ENCODE results near the gene SEC63. TPM values are rescaled to one million over a fixed set of nuclear protein-coding genes. Genes with fewer than 3 reads are reported as not detected.

The SEC63 gene
- total RNA-seq, 1 experiment from 2014 or later = 97.6 TPM

DNA sequence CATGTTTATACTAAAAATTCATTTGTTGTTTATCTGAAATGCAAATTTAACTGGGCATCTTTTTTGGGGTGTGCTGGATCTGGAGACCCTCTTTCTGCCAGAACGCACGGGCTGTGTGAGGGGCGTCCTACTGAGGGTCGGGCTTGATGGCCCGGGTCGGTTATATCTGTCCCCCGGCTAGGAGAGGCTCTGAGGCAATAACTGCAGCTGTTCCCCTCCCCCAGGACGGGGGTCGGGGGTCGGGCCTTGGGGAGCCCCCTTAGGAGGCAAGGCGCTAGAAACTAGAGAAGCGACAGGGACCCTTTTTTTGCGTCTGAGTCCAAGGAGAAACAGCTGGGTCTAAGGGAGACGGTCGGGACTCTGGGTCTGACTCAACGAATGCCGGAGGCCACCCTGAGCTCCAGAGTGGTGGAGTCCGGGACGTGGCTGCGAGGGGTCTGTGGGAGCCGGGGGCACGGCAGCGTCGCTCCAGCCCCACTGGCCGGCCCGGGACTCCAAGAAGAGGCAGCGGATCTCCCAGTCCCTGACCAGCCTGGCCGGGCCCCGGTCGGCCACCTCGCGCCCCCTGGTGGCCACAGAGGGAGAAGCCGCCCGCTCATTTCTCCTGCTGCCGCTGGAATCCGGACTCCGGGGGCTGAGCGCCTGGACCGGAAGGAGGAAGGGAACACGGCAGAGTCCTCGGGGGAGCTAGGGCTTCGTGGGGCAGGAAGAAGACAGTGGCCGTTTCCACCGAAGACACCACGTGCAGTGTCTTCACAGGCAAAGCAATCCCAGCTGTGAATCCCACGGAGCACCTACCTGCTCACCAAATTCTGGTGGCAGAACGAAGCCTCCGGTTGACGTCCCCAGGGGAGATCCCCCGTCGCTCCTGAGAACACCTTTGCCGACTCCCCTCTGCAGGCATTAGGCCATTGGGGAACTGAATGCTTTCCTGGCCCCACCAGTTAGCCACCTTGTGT lies 109.9 kb downstream of the SEC63 start (continued):
- TF ChIP-seq GRHL2 (CRISPR knock-in tag; IDR thresholded peaks at IDR 0.05; ENCODE audit: insufficient replicate concordance, severe bottlenecking) = no peak
- no peak for TF ChIP-seq NR1H2 (CRISPR knock-in tag; IDR thresholded peaks at IDR 0.05)
- TF ChIP-seq TEAD1 (CRISPR knock-in tag; IDR thresholded peaks at IDR 0.05) = peak; percentile 91
- TF ChIP-seq, protein P1, sequence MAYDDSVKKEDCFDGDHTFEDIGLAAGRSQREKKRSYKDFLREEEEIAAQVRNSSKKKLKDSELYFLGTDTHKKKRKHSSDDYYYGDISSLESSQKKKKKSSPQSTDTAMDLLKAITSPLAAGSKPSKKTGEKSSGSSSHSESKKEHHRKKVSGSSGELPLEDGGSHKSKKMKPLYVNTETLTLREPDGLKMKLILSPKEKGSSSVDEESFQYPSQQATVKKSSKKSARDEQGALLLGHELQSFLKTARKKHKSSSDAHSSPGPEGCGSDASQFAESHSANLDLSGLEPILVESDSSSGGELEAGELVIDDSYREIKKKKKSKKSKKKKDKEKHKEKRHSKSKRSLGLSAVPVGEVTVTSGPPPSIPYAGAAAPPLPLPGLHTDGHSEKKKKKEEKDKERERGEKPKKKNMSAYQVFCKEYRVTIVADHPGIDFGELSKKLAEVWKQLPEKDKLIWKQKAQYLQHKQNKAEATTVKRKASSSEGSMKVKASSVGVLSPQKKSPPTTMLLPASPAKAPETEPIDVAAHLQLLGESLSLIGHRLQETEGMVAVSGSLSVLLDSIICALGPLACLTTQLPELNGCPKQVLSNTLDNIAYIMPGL (CRISPR knock-in tag; IDR thresholded peaks at IDR 0.05) = peak; percentile 98
- TF ChIP-seq, protein P2, sequence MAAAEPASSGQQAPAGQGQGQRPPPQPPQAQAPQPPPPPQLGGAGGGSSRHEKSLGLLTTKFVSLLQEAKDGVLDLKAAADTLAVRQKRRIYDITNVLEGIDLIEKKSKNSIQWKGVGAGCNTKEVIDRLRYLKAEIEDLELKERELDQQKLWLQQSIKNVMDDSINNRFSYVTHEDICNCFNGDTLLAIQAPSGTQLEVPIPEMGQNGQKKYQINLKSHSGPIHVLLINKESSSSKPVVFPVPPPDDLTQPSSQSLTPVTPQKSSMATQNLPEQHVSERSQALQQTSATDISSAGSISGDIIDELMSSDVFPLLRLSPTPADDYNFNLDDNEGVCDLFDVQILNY (CRISPR knock-in tag; IDR thresholded peaks at IDR 0.05) = 0 out of 2 replicates have a peak, but pooled peaks have one; percentile 47
- 0 out of 2 replicates have a peak, but pooled peaks have one; percentile 13 for TF ChIP-seq GABPB1 (CRISPR knock-in tag; IDR thresholded peaks at IDR 0.05)

DNA sequence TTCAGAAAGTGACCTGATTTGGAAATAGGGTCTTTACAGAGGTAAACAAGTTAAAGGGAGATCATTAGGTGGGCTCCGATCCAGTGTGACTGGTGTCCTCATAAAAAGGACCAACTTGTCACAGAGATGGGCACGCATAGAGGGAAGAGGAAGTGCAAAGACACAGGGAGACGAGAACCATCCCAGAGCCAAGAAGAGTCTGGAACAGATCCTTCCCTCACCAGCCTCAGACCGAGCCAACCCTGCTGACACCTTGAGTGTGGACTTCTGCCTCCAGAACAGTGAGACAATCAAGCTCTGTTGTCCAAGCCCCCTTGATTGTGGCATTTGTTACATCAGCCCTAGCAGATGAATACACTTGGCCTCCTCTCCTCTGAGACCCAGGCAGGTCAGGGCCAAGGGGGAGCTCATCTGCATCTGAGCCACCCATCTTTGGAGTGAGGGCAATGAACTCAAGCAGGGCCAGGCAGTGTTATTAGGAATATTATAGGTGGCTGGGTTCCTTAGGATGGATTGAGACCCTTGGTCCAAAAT lies 111.7 kb downstream of the SEC63 start:
- no peak for DNase-seq (ENCODE audit: low spot score)
- ATAC-seq = no peak
- ChIA-PET POLR2A (no interaction called here), CTCF (interaction anchor here (0.8 to 3.2 kb wide), 4 partner anchors 21 to 172 kb away, joined by 3 to 21 read pairs (median 4); no protein-coding TSS in a partner anchor)
- no peak overlapping the region for H3K4me3 Mint-ChIP-seq
- peaks cover 11% of the 10 kb centered on the region for H3K4me1 Mint-ChIP-seq
- H3K27ac Mint-ChIP-seq = no peak overlapping the region
- peaks cover 23% of the 10 kb centered on the region for H3K27me3 Mint-ChIP-seq (ENCODE audit: low read depth)
- no peaks in the 10 kb centered on the region for H3K36me3 Mint-ChIP-seq
- no peaks in the 10 kb centered on the region for H3K9me3 Mint-ChIP-seq
- TF ChIP-seq NR3C1 (CRISPR knock-in tag; conservative IDR thresholded peaks at IDR 0.05; ENCODE audit: low read depth) = no peak
- TF ChIP-seq, protein P3, sequence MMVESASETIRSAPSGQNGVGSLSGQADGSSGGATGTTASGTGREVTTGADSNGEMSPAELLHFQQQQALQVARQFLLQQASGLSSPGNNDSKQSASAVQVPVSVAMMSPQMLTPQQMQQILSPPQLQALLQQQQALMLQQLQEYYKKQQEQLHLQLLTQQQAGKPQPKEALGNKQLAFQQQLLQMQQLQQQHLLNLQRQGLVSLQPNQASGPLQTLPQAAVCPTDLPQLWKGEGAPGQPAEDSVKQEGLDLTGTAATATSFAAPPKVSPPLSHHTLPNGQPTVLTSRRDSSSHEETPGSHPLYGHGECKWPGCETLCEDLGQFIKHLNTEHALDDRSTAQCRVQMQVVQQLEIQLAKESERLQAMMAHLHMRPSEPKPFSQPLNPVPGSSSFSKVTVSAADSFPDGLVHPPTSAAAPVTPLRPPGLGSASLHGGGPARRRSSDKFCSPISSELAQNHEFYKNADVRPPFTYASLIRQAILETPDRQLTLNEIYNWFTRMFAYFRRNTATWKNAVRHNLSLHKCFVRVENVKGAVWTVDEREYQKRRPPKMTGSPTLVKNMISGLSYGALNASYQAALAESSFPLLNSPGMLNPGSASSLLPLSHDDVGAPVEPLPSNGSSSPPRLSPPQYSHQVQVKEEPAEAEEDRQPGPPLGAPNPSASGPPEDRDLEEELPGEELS (CRISPR knock-in tag; IDR thresholded peaks at IDR 0.05) = no peak
- TF ChIP-seq ATF1 (CRISPR knock-in tag; IDR thresholded peaks at IDR 0.05) = no peak
- TF ChIP-seq GRHL2 (CRISPR knock-in tag; IDR thresholded peaks at IDR 0.05; ENCODE audit: insufficient replicate concordance, severe bottlenecking) = no peak
- TF ChIP-seq, protein P4, sequence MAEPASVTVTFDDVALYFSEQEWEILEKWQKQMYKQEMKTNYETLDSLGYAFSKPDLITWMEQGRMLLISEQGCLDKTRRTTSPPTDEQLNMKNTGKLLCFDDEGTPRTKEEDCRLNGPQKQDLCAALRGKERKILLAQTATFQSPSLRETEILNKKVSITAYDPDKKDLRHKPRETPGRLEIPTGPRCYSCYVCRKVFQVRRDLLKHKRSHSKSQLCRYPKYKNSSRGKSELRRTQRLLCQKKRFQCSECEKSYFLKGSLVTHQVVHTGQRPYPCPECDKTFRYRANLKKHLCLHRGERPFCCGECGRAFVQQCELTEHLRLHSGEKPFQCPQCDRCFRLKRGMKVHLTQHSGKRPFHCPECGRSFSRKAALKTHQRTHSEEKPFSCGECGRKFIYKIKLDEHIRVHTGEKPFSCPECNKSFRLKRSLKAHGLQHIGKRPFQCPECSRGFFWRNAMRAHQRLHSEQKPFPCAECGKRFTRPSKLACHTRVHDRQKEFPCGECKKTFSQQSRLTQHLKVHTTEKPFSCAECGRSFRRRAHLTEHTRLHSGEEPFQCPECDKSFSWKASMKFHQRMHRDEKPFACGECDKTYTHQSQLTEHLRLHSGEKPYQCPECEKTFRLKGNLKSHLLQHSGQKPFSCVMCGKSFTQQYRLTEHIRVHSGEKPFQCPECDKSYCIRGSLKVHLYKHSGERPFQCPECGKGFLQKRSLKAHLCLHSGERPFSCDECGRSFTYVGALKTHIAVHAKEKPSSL (CRISPR knock-in tag; conservative IDR thresholded peaks at IDR 0.05) = no peak
- TF ChIP-seq, protein P5, sequence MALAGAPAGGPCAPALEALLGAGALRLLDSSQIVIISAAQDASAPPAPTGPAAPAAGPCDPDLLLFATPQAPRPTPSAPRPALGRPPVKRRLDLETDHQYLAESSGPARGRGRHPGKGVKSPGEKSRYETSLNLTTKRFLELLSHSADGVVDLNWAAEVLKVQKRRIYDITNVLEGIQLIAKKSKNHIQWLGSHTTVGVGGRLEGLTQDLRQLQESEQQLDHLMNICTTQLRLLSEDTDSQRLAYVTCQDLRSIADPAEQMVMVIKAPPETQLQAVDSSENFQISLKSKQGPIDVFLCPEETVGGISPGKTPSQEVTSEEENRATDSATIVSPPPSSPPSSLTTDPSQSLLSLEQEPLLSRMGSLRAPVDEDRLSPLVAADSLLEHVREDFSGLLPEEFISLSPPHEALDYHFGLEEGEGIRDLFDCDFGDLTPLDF (CRISPR knock-in tag; IDR thresholded peaks at IDR 0.05) = no peak
- TF ChIP-seq ZNF232 (CRISPR knock-in tag; IDR thresholded peaks at IDR 0.05) = no peak
- TF ChIP-seq, protein P6, sequence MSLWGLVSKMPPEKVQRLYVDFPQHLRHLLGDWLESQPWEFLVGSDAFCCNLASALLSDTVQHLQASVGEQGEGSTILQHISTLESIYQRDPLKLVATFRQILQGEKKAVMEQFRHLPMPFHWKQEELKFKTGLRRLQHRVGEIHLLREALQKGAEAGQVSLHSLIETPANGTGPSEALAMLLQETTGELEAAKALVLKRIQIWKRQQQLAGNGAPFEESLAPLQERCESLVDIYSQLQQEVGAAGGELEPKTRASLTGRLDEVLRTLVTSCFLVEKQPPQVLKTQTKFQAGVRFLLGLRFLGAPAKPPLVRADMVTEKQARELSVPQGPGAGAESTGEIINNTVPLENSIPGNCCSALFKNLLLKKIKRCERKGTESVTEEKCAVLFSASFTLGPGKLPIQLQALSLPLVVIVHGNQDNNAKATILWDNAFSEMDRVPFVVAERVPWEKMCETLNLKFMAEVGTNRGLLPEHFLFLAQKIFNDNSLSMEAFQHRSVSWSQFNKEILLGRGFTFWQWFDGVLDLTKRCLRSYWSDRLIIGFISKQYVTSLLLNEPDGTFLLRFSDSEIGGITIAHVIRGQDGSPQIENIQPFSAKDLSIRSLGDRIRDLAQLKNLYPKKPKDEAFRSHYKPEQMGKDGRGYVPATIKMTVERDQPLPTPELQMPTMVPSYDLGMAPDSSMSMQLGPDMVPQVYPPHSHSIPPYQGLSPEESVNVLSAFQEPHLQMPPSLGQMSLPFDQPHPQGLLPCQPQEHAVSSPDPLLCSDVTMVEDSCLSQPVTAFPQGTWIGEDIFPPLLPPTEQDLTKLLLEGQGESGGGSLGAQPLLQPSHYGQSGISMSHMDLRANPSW (CRISPR knock-in tag; conservative IDR thresholded peaks at IDR 0.05; ENCODE audit: low read depth) = no peak
- TF ChIP-seq, protein P7, sequence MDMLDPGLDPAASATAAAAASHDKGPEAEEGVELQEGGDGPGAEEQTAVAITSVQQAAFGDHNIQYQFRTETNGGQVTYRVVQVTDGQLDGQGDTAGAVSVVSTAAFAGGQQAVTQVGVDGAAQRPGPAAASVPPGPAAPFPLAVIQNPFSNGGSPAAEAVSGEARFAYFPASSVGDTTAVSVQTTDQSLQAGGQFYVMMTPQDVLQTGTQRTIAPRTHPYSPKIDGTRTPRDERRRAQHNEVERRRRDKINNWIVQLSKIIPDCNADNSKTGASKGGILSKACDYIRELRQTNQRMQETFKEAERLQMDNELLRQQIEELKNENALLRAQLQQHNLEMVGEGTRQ (CRISPR knock-in tag; IDR thresholded peaks at IDR 0.05) = no peak
- TF ChIP-seq, protein P8, sequence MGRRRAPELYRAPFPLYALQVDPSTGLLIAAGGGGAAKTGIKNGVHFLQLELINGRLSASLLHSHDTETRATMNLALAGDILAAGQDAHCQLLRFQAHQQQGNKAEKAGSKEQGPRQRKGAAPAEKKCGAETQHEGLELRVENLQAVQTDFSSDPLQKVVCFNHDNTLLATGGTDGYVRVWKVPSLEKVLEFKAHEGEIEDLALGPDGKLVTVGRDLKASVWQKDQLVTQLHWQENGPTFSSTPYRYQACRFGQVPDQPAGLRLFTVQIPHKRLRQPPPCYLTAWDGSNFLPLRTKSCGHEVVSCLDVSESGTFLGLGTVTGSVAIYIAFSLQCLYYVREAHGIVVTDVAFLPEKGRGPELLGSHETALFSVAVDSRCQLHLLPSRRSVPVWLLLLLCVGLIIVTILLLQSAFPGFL (CRISPR knock-in tag; IDR thresholded peaks at IDR 0.05; ENCODE audit: borderline replicate concordance) = no peak
- no peak for TF ChIP-seq ELF4 (CRISPR knock-in tag; IDR thresholded peaks at IDR 0.05; ENCODE audit: low read depth)
- TF ChIP-seq, protein P9, sequence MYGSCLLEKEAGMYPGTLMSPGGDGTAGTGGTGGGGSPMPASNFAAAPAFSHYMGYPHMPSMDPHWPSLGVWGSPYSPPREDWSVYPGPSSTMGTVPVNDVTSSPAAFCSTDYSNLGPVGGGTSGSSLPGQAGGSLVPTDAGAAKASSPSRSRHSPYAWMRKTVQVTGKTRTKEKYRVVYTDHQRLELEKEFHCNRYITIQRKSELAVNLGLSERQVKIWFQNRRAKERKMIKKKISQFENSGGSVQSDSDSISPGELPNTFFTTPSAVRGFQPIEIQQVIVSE (CRISPR knock-in tag; IDR thresholded peaks at IDR 0.05; ENCODE audit: borderline replicate concordance) = no peak
- TF ChIP-seq CREM (CRISPR knock-in tag; IDR thresholded peaks at IDR 0.05) = no peak
